Stimulated activated CD4-positive, alpha-beta T cell treated with anti-CD3 and anti-CD28 coated beads, Interleukin-1b, Interleukin-23, amount 100 ng/mL, for 1 hour (primary cell): Measurements from ENCODE around the gene MT1B.
A peak's percentile ranks its signal among the peaks of the same experiment; 100 is the strongest.

ENCODE experiments used
- DNase-seq, 2 donors: peaks; one replicate each; pipeline ENCODE4 v3.0.0-alpha.2; 2020; ENCODE audit warnings: low read depth in 2 of 2

The MT1B gene

GRCh38 chr16:56651586-56651985 lies at the start of gene MT1B:
Gene MT1B (plus strand): TSS chr16:56651886. CDS start chr16:56651954, 68 bp downstream.
- no peak for DNase-seq

- no peak for DNase-seq
These were observed 48.1 kb upstream of the MT1B start for GRCh38 chr16:56603589-56603988.

GRCh38 chr16:56604966-56605365 lies 46.7 kb upstream of the MT1B start:
- DNase-seq: no peak

GRCh38 chr16:56605475-56605874 lies 46.2 kb upstream of the MT1B start:
- no peak for DNase-seq

GRCh38 chr16:56606071-56606475 lies 45.6 kb upstream of the MT1B start:
- no peak for DNase-seq

- no peak for DNase-seq
These were observed 45.1 kb upstream of the MT1B start for GRCh38 chr16:56606476-56607108.

GRCh38 chr16:56607109-56607618 lies 44.5 kb upstream of the MT1B start:
- no peak for DNase-seq

- DNase-seq: no peak
These were observed 44.0 kb upstream of the MT1B start for GRCh38 chr16:56607675-56608042.

GRCh38 chr16:56608043-56608875 lies 43.4 kb upstream of the MT1B start, which contains the start of gene MT2A:
Gene MT2A (plus strand): TSS chr16:56608584. CDS start chr16:56608656, 72 bp downstream.
- DNase-seq: peak; percentile 65 to 74

GRCh38 chr16:56608876-56609462 lies 42.7 kb upstream of the MT1B start:
- no peak for DNase-seq

- peak in 1 of 2 donors; percentile 36 for DNase-seq
These were observed 42.2 kb upstream of the MT1B start for GRCh38 chr16:56609463-56609921.

- DNase-seq: peak in 1 of 2 donors; percentile 55
These were observed 41.6 kb upstream of the MT1B start for GRCh38 chr16:56610017-56610608.

GRCh38 chr16:56610609-56611111 lies 41.0 kb upstream of the MT1B start:
- no peak for DNase-seq

GRCh38 chr16:56611281-56611833 lies 40.3 kb upstream of the MT1B start:
- DNase-seq: no peak

GRCh38 chr16:56613706-56614105 lies 38.0 kb upstream of the MT1B start:
- no peak for DNase-seq

GRCh38 chr16:56614549-56614991 lies 37.1 kb upstream of the MT1B start:
- DNase-seq: no peak

- DNase-seq: no peak
These were observed 36.3 kb upstream of the MT1B start for GRCh38 chr16:56615353-56615752.

GRCh38 chr16:56616608-56617211 lies 35.0 kb upstream of the MT1B start:
- no peak for DNase-seq

GRCh38 chr16:56617212-56618085 lies 34.2 kb upstream of the MT1B start:
- peak in 1 of 2 donors; percentile 29 for DNase-seq

- DNase-seq: no peak
These were observed 33.5 kb upstream of the MT1B start for GRCh38 chr16:56618138-56618537.
